ENCODE results near the gene PRPH2. TPM values are rescaled to one million over a fixed set of nuclear protein-coding genes. Genes with fewer than 3 reads are reported as not detected.

Gene PRPH2
- total and polyA plus RNA-seq, 2 donors (not counting 3 experiments of a cell fraction or from before 2014, with no cell fraction given): 0.40 to 0.46 TPM

- intact Hi-C loops (cut with micrococcal nuclease): loop anchor here (2.0 to 5.0 kb wide), 3 partner anchors 35 to 170 kb away; no protein-coding TSS in a partner anchor
- no peaks in the 10 kb centered on the region for H3K9me3 ChIP-seq (replicated peaks; ENCODE audit: control insufficient read depth, insufficient read depth, low read length)
- peak overlapping the region; percentile 98 for H2AFZ ChIP-seq (ENCODE audit: low read depth, low read length)
- no TSS peak for BruUV-seq (replicated peaks)
- FAIRE-seq (no peak), DNase-seq (ENCODE audit: low read depth, low spot score) (no peak)
- peaks cover 11% of the 10 kb centered on the region for H3K4me1 ChIP-seq (ENCODE audit: control insufficient read depth, extremely low read depth, insufficient read depth, low read length)
- no peaks in the 10 kb centered on the region for H3K9me1 ChIP-seq (replicated peaks; ENCODE audit: control insufficient read depth, extremely low read depth, insufficient read depth, low read length)
- ChIA-PET CTCF (interaction anchor here (0.8 to 4.5 kb wide), 15 partner anchors 8 to 180 kb away, joined by 3 to 94 read pairs (median 10); partner anchors contain the start of genes BICRAL, RPL7L1 and TBCC), POLR2A (interaction anchor here (0.7 to 1.7 kb wide), 2 partner anchors 18 to 55 kb away, joined by 4 read pairs; partner anchors contain the start of gene TBCC)
- H3K4me3 ChIP-seq (replicated peaks in 1 of 3; ENCODE audit: insufficient read depth in 1 of 3, low read depth in 1 of 3, low read length in 3 of 3): peak overlapping the region in 1 of 3 experiments; percentile 48
- no peaks in the 10 kb centered on the region for H4K20me1 ChIP-seq (replicated peaks; ENCODE audit: control insufficient read depth, extremely low read depth, insufficient read depth, low read length)
- TF ChIP-seq POLR2AphosphoS5 (IDR thresholded peaks at IDR 0.05; ENCODE audit: insufficient read depth, low read depth, low read length): no peak
- TF ChIP-seq CTCF (IDR thresholded peaks at IDR 0.05; ENCODE audit: extremely low read depth in 1 of 2, insufficient read depth in 1 of 2, low read depth in 1 of 2, low read length in 2 of 2): no peak
- TF ChIP-seq GATA2 (IDR thresholded peaks at IDR 0.05; ENCODE audit: insufficient read depth, insufficient read length, low read depth, low read length): no peak
- TF ChIP-seq, protein P1, sequence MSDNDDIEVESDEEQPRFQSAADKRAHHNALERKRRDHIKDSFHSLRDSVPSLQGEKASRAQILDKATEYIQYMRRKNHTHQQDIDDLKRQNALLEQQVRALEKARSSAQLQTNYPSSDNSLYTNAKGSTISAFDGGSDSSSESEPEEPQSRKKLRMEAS (IDR thresholded peaks at IDR 0.05; ENCODE audit: insufficient read depth, insufficient read length): no peak
- TF ChIP-seq POLR2A (IDR thresholded peaks at IDR 0.05; ENCODE audit: low read depth, low read length): no peak
- no peak for TF ChIP-seq JUN (IDR thresholded peaks at IDR 0.05; ENCODE audit: borderline replicate concordance, insufficient read depth, insufficient read length, low read depth)
- no peak for TF ChIP-seq MYC (IDR thresholded peaks at IDR 0.05; ENCODE audit: low read depth, low read length)
- TF ChIP-seq EZH2 (IDR thresholded peaks at IDR 0.05; ENCODE audit: borderline replicate concordance, low read depth, low read length, severe bottlenecking): no peak
- TF ChIP-seq FOS (IDR thresholded peaks at IDR 0.05; ENCODE audit: borderline replicate concordance, insufficient read depth, low read length): no peak
- no peak overlapping the region for H3K27ac ChIP-seq (ENCODE audit: insufficient read depth, low read depth, low read length)
- dilution Hi-C loops (cut with MboI; ENCODE audit: extremely low pct_ligation_motif_present, low sequenced_read_pairs): no loop called here
- H3K79me2 ChIP-seq (ENCODE audit: control insufficient read depth, insufficient read depth, low read length): no peaks in the 10 kb centered on the region
- peak overlapping the region; percentile 83 for H3K4me2 ChIP-seq (ENCODE audit: insufficient read depth, low read length)
- H3K36me3 ChIP-seq (ENCODE audit: control insufficient read depth in 2 of 2, extremely low read depth in 1 of 2, insufficient read depth in 2 of 2, low read length in 2 of 2): no peaks in the 10 kb centered on the region
- peak overlapping the region; percentile 72 for H3K9ac ChIP-seq (replicated peaks; ENCODE audit: extremely low read depth, insufficient read depth, low read length)
- no peaks in the 10 kb centered on the region for H3K27me3 ChIP-seq (ENCODE audit: control insufficient read depth in 2 of 2, insufficient read depth in 2 of 2, low read length in 2 of 2)
Observed at GRCh38 chr6:42727627-42728026, 5.2 kb upstream of the PRPH2 start.

All from endothelial cell of umbilical vein (primary cell).